ENCODE measurements around the gene LNX1. TPM values are rescaled to one million over a fixed set of nuclear protein-coding genes. Genes with fewer than 3 reads are reported as not detected.

Gene LNX1
- total and polyA plus RNA-seq, 9 of the 15 experiments (the other 6 are each of a cell fraction or from before 2014, with no cell fraction given), result 0.40 to 3.6 (median 2.2) TPM

- TF ChIP-seq ZNF592 (IDR thresholded peaks at IDR 0.05) (no peak), E2F3 (CRISPR knock-in tag; IDR thresholded peaks at IDR 0.05) (0 out of 2 replicates have a peak, but pooled peaks have one; percentile 62), C11orf30 (IDR thresholded peaks at IDR 0.05; ENCODE audit: low read depth) (peak; percentile 48; the same call in 1 of the 2 replicates), CHAMP1 (IDR thresholded peaks at IDR 0.05) (no peak), E4F1 (CRISPR knock-in tag; IDR thresholded peaks at IDR 0.05; ENCODE audit: borderline replicate concordance) (no peak), MEIS2 (IDR thresholded peaks at IDR 0.05; ENCODE audit: partially characterized antibody) (peak; percentile 42), ZFP1 (CRISPR knock-in tag; IDR thresholded peaks at IDR 0.05) (0 out of 2 replicates have a peak, but pooled peaks have one; percentile 17), XRCC4 (IDR thresholded peaks at IDR 0.05; ENCODE audit: extremely low read depth, insufficient read depth, insufficient read length) (no peak), NFE2L1 (tag; IDR thresholded peaks at IDR 0.05; ENCODE audit: borderline replicate concordance, low read depth) (no peak), IRF1 (CRISPR knock-in tag; IDR thresholded peaks at IDR 0.05; ENCODE audit: borderline replicate concordance) (no peak), TCF3 (CRISPR knock-in tag; IDR thresholded peaks at IDR 0.05) (no peak), NR4A1 (CRISPR knock-in tag; IDR thresholded peaks at IDR 0.05) (0 out of 2 replicates have a peak, but pooled peaks have one; percentile 69), NR4A1 (tag; IDR thresholded peaks at IDR 0.05) (peak; percentile 62; the same call in 1 of the 2 replicates), ZBTB8A (IDR thresholded peaks at IDR 0.05; ENCODE audit: partially characterized antibody) (no peak), NELFE (IDR thresholded peaks at IDR 0.05; ENCODE audit: insufficient read depth, insufficient read length) (no peak), GABPA (tag; conservative IDR thresholded peaks at IDR 0.05; ENCODE audit: low read depth) (no peak), ZNF217 (CRISPR knock-in tag; IDR thresholded peaks at IDR 0.05) (no peak), FOSL1 (tag; conservative IDR thresholded peaks at IDR 0.05) (peak; percentile 61)
Observed at GRCh38 chr4:53507671-53508286, 83.5 kb downstream of the LNX1 start (continued).
